ENCODE results near the gene SCN1A. TPM values are rescaled to one million over a fixed set of nuclear protein-coding genes. Genes with fewer than 3 reads are reported as not detected.

SCN1A gene
- total RNA-seq, 1 donor from 2014 or later, result not detected

GRCh38 chr2:166094325-166094724, 33.5 kb downstream of the SCN1A start:
- intact Hi-C loops (cut with DNase I), result no loop called here
- H3K4me1 ChIP-seq, result no peaks in the 10 kb centered on the region
- no peak overlapping the region for H3K4me3 ChIP-seq
- H3K9me3 ChIP-seq, result no peaks in the 10 kb centered on the region
- no peaks in the 10 kb centered on the region for H3K27me3 ChIP-seq
- no peaks in the 10 kb centered on the region for H3K36me3 ChIP-seq
- DNase-seq (ENCODE audit: extremely low spot score in 2 of 2), result no peak
- H3K27ac ChIP-seq, result no peak overlapping the region
- TF ChIP-seq POLR2A (IDR thresholded peaks at IDR 0.05), result no peak
- no peak for TF ChIP-seq CTCF (IDR thresholded peaks at IDR 0.05)
- TF ChIP-seq POLR2AphosphoS5 (IDR thresholded peaks at IDR 0.05; ENCODE audit: insufficient read depth in 1 of 2, low read depth in 1 of 2), result no peak

GRCh38 chr2:166092889-166093288, 34.9 kb downstream of the SCN1A start:
- intact Hi-C loops (cut with DNase I), result no loop called here
- no peaks in the 10 kb centered on the region for H3K4me1 ChIP-seq
- H3K36me3 ChIP-seq, result no peaks in the 10 kb centered on the region
- H3K9me3 ChIP-seq, result no peaks in the 10 kb centered on the region
- TF ChIP-seq POLR2A (IDR thresholded peaks at IDR 0.05) (no peak), CTCF (IDR thresholded peaks at IDR 0.05) (no peak), POLR2AphosphoS5 (IDR thresholded peaks at IDR 0.05; ENCODE audit: insufficient read depth in 1 of 2, low read depth in 1 of 2) (no peak)
- no peaks in the 10 kb centered on the region for H3K27me3 ChIP-seq
- no peak overlapping the region for H3K27ac ChIP-seq
- DNase-seq (ENCODE audit: extremely low spot score in 2 of 2), result no peak
- H3K4me3 ChIP-seq, result no peak overlapping the region

- no peaks in the 10 kb centered on the region for H3K36me3 ChIP-seq
- no peaks in the 10 kb centered on the region for H3K9me3 ChIP-seq
- no peaks in the 10 kb centered on the region for H3K27me3 ChIP-seq
- no peak overlapping the region for H3K4me3 ChIP-seq
- TF ChIP-seq POLR2AphosphoS5 (IDR thresholded peaks at IDR 0.05; ENCODE audit: insufficient read depth in 1 of 2, low read depth in 1 of 2), result no peak
- no peak for TF ChIP-seq POLR2A (IDR thresholded peaks at IDR 0.05)
- no peak for TF ChIP-seq CTCF (IDR thresholded peaks at IDR 0.05)
- no peaks in the 10 kb centered on the region for H3K4me1 ChIP-seq
- intact Hi-C loops (cut with DNase I), result no loop called here
- H3K27ac ChIP-seq, result no peak overlapping the region
- DNase-seq (ENCODE audit: extremely low spot score in 2 of 2), result no peak
Measured at GRCh38 chr2:166091439-166091838, 36.4 kb downstream of the SCN1A start.

GRCh38 chr2:166090908-166091307, 36.9 kb downstream of the SCN1A start:
- Histone ChIP-seq H3K9me3 (no peaks in the 10 kb centered on the region), H3K27me3 (no peaks in the 10 kb centered on the region), H3K27ac (no peak overlapping the region), H3K4me1 (no peaks in the 10 kb centered on the region), H3K4me3 (no peak overlapping the region), H3K36me3 (no peaks in the 10 kb centered on the region)
- no peak for DNase-seq (ENCODE audit: extremely low spot score in 2 of 2)
- intact Hi-C loops (cut with DNase I), result no loop called here
- no peak for TF ChIP-seq CTCF (IDR thresholded peaks at IDR 0.05)
- TF ChIP-seq POLR2AphosphoS5 (IDR thresholded peaks at IDR 0.05; ENCODE audit: insufficient read depth in 1 of 2, low read depth in 1 of 2), result no peak
- TF ChIP-seq POLR2A (IDR thresholded peaks at IDR 0.05), result no peak

GRCh38 chr2:166090346-166090745, 37.5 kb downstream of the SCN1A start:
- intact Hi-C loops (cut with DNase I), result no loop called here
- H3K27me3 ChIP-seq, result no peaks in the 10 kb centered on the region
- TF ChIP-seq POLR2A (IDR thresholded peaks at IDR 0.05) (no peak), POLR2AphosphoS5 (IDR thresholded peaks at IDR 0.05; ENCODE audit: insufficient read depth in 1 of 2, low read depth in 1 of 2) (no peak), CTCF (IDR thresholded peaks at IDR 0.05) (no peak)
- no peaks in the 10 kb centered on the region for H3K4me1 ChIP-seq
- H3K9me3 ChIP-seq, result no peaks in the 10 kb centered on the region
- no peaks in the 10 kb centered on the region for H3K36me3 ChIP-seq
- DNase-seq (ENCODE audit: extremely low spot score in 2 of 2), result no peak
- H3K4me3 ChIP-seq, result no peak overlapping the region
- H3K27ac ChIP-seq, result no peak overlapping the region

All from vagina (tissue), 2 donors.